ENCODE results near the gene APP.

DNA sequence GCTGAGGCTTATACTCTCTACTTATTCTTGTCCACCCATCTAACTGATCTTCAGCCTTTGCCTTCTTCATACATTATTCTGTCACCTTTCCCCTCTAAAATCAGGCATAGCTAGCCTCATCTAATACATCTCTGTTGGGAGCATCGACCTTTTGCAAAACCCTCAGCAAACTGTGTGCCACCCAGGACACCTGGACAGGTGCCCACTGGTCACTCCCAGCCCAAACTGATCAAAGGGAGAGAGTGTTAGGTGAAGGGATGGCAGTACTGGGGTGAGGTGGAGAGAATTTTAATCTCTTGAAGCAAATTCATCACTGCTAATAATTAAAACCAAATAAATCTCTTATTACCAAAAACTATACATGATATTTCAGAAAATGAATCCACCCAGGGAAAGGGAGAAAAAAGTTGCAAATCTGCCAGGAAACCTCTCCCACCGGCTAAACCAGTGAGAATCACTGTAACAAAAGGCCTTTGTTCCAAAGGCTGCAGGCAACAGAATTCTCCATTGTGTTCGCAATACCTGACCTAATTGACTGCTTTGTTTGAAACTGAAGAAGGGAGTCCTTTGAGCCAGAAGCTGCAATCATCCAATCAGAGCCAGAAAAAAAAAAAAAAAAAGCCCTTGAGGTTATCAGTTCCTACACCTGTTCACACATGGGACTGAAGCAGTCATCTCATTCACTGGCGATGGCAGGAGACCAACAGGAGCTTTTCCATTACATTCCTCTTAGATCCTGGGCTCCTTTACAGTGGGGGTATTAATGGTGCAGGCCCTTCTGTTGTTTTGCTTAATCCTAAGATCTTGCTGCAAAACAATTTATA lies 172.6 kb downstream of the APP start:
- no peak for TF ChIP-seq CTCF (IDR thresholded peaks at IDR 0.05)
- TF ChIP-seq POLR2A (IDR thresholded peaks at IDR 0.05), result no peak
